Left renal pelvis (tissue), 4 donors: Measurements from ENCODE around the gene UVSSA. TPM values are rescaled to one million over a fixed set of nuclear protein-coding genes. Genes with fewer than 3 reads are reported as not detected.
"Not testable (repeated sequence)": the region's sequence is repeated elsewhere in the genome, so short reads cannot be mapped to it uniquely, and the experiment has no call there.

Experiments
- DNase-seq, 4 donors: peaks; one replicate each; pipeline ENCODE4 v3.0.0-alpha.2; 2013; ENCODE audit warnings: low read depth in 4 of 4, low spot score in 3 of 4
- polyA plus RNA-seq, 4 donors: library from polyadenylated mRNA; unstranded; fragments of 120-200 nt; gene quantifications; one replicate each; pipeline ENCODE4 v1.2.1, GENCODE V29; 2013; ENCODE audit not compliant: insufficient read length in 4 of 4

UVSSA gene
- polyA plus RNA-seq, 4 donors = 5.9 to 19.3 (median 11.3) TPM

DNA sequence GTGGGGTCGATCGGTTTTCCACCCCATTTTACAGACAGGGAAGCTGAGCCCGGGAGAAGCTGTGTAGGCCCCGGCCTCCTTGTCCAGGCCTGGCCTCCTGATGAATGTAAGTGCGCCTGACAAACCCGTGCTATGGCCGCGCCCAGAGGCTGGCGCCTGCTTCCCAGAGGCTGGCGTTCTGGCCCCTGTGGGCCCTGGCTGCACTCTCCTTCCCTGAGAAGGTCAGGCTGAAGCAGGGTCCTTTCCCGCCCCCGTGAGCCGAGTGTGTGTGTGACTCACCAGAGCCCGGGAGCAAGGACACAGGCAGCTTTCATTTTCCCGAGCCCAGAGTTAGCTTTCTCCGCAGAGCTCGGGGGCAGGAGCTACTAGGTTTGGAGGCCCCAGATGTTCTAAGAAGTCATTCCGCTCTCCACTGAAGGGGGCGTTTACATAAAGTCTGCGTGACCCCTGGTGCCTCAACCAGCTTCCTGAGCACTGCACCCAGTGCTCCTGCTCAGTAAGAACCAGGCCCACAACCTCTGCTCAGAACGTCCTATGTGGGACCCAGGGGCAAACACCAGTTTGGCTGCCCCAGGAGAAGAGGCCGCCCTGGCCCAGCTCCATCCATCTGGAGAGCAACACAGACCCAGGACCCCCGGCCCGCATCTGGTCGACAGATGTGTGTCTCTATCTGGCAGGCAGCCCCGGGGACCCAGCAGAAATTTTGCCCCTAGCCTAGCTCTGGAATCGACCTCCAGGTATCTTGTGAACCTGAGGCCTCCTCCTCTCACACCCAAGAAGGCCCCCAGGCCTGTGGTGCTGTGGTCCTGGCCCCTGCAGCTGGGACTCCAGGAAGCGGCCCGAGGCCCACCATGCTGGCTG is 13.6 kb downstream of the UVSSA start:
- DNase-seq = no peak

DNA sequence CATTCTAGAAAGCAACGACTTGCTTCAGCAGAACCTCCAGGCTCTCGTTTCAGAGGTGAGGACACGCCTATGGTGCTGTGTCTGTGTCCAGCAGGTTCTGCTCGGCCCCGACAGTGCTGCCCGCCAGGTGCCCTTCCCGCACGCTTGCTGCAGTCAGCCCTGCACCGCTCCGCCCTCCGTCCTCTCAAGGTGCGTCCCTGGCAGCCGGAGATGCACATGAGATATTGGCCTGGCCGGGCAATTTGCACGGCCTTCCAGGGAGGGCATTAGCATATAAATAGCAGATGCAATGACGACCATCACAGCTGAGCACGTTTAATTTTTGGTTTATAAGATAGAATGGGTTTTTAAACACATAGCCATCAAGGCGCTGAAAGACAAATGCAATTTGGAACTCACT is 14.4 kb downstream of the UVSSA start:
- no peak for DNase-seq

DNA sequence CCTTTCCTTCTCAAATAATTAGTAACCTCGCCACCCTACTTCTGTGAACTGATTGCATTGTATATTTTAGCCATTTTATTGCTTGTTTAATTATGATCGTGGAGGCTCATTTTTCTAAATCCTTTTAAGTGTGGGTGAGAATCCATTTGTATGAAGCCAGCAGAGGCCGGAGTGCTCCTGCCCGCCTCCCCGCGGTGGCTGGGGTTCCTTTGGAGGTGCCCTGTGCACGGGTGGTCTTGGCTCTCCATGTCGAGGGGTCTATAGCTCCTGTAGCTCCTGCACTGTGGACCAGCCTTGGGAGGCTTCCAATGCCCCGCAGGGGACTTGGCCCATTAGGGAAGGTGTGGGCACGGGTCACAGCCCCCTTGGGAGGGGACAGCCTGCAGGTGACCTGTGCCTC is 15.0 kb downstream of the UVSSA start:
- no peak for DNase-seq

DNA sequence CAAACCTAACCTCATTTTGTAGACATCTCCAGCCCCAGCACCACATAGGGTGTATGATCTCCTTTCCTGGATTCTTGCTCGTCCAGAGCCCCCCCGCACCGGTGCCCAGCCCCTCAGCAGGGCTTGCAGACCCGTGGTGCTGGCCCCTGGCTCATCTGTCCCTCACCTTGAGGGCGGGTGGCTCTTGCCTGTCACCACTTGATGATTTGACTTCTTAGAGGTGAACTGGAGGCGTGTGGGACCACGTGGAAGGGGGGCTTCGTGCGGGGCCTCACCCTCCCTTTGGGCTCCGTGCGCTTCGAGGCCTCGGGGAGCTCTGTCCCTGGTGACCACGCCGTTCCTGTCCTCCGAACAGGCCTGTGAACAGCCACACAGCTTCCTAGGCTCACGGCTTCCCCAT is 15.5 kb downstream of the UVSSA start:
- DNase-seq = no peak

DNA sequence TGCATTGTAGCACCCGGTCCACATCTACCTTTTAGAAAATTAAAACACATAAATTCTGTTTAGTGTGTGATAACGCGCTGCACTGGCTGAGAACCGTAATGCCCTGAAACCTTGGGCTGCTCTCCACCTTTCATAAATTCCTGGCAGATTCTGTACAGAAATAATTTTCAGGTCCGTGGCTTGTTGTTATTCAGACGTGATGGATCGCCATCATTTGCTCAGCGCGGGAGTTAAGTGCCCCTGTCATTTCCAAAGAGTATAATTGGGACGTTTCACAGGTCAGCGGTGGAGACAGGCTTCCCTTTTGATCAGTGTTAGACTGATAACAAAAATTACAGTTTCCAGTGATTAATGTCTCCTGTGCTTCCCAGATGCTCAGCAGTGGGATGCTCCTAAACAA is 16.5 kb downstream of the UVSSA start:
- DNase-seq = no peak

DNA sequence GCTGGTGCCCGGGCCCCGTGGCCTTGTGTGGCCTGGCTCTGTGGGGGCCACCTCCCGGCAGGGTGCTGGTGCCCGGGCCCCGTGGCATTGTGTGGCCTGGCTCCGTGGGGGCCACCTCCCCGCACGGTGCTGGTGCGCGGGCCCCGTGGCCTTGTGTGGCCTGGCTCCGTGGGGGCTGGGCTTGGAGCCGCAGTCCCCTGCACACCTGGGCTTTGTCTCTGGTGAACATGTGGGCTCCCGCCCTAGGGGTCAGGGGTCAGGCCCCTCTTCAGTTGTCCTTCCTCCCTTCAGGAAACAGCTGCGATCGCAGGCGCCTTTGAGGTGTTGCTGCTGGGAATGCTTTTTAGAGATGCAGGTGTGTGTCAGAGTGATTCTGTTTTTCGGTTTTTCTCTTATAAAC is 17.2 kb downstream of the UVSSA start:
- no peak for DNase-seq

DNA sequence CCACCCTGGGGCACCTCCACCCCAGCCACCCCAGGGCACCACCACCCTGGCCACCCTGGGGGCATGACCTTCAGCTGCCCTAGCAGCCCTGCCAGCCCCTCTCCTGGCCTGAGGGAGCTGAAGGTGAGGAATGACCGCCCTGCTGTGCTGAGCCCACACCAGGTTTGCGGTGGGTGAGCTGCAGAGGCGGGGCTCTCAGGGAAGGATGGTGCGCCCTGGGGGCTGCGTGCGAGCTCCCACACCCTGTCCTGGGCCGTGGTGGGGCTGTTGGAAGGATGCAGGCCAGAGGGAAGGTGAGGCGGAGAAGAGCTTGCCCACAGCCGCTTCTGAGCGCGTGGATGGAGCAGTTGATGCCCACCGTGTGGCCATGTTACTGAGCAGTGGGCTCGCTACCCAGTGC is 17.7 kb downstream of the UVSSA start:
- DNase-seq = no peak

DNA sequence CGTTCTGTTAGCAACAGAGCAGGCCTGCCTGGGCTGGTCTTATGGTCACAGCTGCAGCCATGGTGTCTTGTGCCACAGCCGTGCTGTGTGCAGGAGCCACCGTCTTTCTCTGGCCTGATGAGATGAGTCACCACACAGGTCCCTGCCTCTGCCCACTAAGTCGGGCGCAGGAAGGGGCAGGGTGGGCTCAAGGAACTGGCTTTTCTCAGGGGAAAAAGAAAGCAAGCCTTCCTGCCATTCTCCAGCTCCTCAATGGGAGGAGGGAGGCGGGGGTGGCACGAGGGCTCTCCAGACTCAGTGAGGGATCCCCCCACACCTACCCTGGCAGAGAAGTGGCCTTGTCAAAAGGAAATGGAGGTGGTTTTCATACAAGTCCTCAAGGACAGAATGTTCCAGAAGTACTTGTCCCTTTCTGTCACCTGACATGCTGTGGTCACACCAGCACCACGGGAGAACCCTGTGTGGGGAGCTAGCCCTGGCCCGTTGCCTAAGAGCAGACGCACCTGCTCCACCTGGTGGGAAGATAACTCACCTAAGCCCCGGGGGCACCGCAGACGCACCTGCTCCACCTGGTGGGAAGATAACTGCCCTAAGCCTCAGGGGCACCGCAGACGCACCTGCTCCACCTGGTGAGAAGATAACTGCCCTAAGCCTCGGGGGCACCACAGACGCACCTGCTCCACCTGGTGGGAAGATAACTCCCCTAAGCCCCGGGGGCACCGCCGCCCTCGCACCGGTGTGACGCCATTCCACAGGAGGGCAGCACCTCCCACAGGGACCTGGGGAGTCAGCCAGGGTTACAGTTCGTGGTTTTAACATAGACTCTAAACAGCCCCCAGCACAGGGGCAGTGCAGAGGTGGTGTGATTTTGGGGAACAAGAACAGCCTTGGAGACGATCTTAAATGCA is 18.5 kb downstream of the UVSSA start:
- no peak for DNase-seq

DNA sequence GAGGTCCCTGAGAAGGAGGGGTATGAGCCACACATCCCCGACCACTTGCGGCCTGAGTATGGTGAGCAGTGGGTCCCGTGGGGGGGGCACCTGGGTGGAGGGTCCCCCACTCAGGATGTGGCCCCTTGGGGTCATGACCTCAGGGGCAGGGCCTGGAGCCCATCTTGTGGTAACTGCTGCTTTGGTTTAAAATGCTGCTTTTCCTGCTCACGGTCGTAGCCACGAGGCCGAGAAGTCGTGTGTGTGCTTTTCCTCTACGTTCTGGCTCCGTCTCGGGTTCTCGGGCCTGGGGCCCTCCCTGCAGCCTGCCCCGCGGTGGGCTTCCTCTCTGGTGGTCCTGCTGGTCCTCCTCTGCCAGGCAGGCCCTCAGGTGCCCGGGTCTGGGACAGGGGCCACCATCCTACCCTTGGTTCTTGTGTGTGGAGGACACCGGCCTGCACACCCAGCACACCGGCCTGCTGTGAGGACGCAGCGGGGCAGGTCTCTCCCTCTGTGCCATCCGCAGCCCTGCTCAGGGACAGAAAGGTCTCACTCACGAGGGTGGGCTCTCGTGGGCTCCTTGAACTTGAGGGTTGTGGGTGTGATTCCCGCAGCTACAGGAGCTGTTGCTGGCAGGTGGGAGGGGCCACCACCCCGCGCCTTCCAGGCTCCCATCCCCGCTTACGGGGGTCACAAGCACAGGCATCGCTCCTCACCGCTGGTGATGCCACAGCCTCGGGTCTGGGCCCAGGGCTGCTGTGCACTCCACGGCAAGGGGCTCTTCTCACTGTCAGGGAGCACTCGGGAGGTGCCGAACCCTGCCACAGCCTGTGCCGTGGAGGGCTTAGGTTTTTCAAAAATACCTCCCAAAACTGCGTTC is 19.6 kb downstream of the UVSSA start:
- DNase-seq = no peak

DNA sequence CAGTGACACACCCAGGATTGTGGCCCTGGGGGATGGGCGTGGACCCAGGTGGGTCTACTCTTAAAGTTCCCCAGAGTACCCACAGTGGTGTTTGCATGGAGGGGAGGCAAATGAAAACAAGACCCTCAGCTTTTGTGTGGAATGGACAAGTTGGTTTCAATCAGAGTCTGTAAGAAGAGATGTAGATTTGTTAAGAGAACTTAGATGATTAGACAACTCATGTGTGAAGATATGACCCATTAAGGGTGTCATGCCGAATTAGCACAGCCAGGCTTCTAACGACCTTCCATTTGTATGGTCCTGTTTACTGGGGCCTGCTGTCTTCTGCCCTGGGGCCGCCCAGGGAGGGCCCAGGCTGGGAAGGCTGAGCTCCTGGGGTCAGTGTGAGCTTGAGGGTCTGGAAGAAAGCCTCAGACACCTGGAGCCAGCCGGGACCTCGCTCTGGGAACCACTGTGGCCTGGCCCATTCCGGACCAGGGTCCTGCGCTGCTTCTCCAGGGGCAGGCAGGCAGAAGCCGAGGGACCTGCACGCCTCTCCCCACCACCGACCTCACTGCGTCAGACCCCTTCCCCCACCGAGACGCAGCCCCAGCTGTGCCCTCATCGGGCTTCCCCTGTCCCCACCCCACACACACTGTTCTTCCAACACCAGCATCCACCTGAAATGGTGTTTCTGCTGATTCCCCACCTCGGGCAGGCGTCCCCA is 20.4 kb downstream of the UVSSA start:
- no peak for DNase-seq

DNA sequence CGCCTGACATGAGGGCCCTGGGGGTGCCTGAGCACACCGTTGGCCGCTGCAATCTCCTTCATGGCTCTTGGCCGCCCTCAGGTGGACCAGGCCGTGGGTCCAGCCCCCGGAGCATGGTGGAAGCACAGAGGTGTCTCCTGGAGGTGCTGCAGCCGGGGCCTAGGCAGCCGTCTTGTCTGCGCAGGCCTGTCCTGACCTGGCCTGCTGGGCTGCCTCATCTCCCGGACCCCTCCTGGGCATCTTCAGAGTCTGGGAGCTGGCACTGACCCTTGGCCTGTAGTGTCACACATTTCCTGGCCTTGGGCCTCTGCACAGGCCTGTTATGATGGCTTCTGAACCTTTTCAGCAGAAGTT is 20.9 kb downstream of the UVSSA start:
- DNase-seq = no peak

DNA sequence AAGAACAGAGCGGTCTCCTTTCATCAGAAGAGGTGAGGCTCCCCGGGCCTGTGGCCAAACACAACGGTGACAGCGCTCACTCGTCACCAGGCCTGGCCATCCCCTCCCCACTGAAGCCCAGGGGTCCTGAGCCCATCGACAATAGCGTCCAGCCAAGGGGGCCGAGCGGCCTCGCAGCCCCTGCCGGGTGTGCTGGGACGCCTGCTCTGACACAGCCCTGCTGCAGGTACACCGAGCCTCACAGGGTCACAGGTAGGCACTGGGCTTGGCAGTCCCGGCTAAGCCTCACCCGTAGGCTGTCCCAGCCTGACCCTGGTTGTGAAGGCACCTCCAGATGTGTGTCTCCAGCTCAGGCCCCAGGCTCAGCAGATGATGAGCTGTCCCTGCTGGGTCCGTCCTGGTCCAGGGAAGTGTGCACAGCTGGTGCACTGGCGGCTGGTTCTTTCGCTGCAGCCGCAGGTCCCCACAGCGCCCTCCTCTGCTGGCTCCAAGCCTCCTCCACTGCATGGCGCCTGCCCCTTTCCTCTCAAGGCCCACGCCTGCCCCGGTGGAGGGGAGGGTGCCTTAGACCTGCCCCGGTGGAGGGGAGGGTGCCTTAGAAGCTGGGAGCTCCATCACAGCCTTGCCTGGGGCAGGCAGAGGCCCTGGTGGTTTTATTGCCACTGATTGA is 21.5 kb downstream of the UVSSA start:
- no peak for DNase-seq

DNA sequence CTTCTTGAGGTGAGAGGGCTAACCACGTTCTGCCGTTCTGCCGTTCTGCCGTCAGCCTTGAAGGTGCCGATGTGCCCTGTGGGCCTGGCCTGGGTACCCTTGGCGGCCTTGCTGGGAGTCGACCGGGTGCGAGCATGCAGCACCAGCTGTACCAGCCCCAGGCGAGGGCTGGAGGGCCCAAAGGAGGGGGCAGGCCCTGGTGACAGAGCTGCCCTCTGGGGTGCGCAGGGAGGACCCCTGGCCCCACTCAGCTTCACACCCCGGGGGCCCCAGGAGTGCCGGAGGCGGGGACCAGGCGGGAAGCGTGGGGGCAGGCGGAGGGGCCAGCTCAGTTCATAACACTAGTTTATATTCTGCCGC is 22.1 kb downstream of the UVSSA start:
- no peak for DNase-seq

DNA sequence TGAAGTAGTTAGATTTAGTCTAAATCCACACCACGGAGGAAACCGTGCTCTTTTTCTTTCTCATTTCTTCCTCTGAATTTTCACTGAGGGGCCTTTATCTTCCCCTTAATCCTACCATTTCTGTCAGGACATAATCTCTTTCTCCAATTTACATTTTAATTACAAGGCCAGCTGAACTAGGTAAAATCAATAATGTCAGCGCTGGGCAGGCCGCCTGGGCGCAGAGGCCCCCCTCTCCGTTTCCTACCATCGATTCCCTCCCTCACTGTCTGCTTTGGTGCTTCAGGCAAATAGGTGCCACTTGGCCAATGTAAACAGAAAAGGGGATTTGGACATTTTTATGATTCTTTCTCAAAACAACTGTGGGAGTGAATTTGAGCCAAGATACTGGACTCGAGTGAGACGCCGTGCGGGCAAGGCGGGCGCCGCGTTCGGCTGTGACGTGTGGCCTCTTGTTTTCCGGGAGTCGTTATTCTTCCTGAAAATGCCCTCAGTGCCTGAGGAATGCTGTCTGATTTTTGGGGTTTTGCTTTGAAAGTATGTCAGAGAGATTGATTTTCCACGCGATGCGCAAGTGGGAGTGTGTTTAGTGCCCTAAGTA is 22.6 kb downstream of the UVSSA start:
- DNase-seq = no peak

DNA sequence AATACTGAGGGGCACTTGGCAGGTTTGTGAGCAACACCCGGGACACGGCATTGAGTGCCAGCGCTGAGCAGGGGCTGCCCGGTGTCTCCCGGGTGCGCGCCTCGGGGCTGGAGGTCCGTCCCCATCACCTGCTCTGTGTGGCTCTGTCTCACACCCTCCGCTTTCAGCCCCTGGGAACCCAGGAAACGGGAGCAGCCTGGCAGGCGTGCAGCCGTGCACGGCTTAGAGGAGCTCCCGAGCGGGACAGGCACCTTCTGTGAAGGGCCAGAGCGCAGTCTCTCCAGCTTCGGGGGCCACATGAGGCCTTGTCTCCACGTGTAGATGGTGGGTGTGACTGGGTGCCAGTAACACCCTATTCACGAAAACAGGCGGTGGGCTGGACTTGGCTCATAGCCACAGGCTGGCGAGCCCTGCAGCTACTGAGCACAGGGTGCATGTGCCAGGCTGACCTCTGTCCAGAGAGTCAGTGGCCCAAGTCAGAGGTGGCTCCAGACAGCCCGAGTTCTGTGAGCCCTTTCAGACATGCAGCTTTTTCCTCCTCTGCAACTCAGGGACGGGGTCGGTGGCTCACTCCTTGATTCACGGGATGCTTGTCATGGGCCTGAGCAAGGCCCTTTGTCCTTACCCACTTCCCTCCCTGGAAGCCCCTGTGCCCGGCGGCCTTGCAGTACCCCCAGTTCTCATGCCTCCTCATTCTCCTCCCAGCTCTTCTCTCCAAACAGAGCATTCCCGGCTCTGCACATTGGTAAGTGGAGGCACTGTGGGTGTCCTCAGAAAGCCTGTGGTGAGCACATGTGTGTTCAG is 23.5 kb downstream of the UVSSA start:
- DNase-seq = no peak

DNA sequence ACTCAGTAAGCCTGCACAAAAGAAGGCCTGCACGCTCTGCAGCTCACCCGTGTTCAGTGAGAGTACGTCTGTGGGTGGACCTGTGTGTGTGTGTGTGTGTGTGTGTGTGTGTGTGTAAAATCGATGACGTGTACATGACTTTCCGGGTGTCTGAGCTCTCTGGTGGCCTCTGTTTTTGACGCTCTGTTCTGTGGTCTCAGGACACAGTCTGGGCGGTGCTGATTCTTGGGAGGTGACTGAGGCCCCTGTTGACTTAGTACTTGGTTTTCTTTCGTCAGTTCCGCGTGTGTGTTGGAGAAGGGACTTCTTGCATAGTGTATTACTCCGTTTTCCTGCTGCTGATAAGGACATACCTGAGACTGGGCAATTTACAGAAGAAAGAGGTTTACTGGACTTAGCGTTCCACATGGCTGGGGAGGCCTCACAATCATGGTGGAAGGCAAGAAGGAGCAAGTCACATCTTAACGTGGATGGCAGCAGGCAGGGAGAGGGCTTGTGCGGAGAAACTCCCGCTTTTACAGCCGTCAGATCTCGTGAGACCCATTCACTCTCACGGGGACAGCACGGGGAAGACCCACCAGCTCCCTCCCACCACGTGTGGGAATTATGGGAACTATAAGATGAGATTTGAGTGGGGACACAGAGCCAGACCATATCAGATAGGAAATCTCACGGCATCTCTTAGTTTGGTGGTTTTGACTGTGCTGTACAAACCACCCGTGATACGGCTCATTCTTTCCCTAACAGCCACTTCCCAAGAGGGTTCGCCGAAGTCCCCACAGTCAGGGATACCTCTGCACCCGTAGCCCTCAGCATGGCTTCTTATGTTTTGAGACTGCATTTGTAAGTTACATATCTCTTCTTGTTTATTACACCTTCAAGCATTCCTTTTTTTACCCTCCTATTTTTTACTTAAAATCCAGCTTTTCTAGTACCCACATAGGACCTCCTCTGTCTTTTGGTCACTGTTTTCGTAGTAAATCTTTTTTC is 24.5 kb downstream of the UVSSA start:
- no peak for DNase-seq

DNA sequence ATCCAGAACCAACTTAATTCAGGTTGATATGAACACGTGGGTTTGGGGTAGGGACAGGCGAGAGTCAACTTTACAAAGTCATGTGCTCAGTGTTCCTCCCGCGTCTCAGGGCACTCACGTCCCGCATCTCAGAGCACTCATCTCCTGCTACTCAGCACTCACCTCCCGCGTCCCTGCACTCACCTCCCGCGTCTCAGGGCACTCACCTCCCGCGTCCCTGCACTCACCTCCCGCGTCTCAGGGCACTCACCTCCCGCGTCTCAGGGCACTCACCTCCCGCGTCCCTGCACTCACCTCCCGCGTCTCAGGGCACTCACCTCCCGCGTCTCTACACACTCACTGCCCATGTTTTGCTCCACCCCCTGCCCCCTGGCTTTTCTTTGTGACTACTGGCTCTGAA is 25.6 kb downstream of the UVSSA start:
- DNase-seq = not testable (repeated sequence)
